CD4-positive, alpha-beta memory T cell (primary cell): Measurements from ENCODE around the gene IL23R. TPM values are rescaled to one million over a fixed set of nuclear protein-coding genes. Genes with fewer than 3 reads are reported as not detected.

ENCODE experiments used
- CTCF ChIA-PET: fragments of 350-600 bp; sonication (Branson Sonifier 250); formaldehyde crosslinking; loops from one replicate; lab custom pipeline; 2021; ENCODE audit warnings: inconsistent platforms; ENCODE audit not compliant: partially characterized antibody; lab: Charles Lee
- POLR2A ChIA-PET: fragments of 350-600 bp; sonication (Branson Sonifier 250); formaldehyde crosslinking; loops from one replicate; lab custom pipeline; 2021; ENCODE audit not compliant: partially characterized antibody; lab: Charles Lee
- DNase-seq, 5 donors: peaks; one replicate each; pipeline versions ENCODE4 v3.0.0 to v3.0.0-alpha.2; 2020 to 2022; ENCODE audit warnings: mixed read lengths in 1 of 5
- H3K27ac ChIP-seq: one replicate; pipeline ENCODE4 v1.7.0; 2013; ENCODE audit warnings: low read depth, low read length
- H3K27me3 ChIP-seq: 2 replicates; pipeline ENCODE4 v1.7.0; 2013; ENCODE audit warnings: mild to moderate bottlenecking, low read length, moderate library complexity; ENCODE audit not compliant: insufficient read depth
- H3K36me3 ChIP-seq: 2 replicates; pipeline ENCODE4 v1.7.0; 2013; ENCODE audit warnings: mild to moderate bottlenecking, low read length, moderate library complexity; ENCODE audit not compliant: insufficient read depth
- H3K4me1 ChIP-seq: 2 replicates; pipeline ENCODE4 v1.7.0; 2013; ENCODE audit warnings: mild to moderate bottlenecking, low read length, moderate library complexity; ENCODE audit not compliant: insufficient read depth
- H3K4me3 ChIP-seq, 2 donors: one replicate each; pipeline ENCODE4 v1.7.0; 2013; ENCODE audit warnings: low read length in 2 of 2, mild to moderate bottlenecking in 1 of 2
- H3K9me3 ChIP-seq, 2 donors: one replicate each; pipeline ENCODE4 v1.7.0; 2013; ENCODE audit warnings: low read length in 2 of 2, control low read depth in 1 of 2; ENCODE audit not compliant: control insufficient read depth in 1 of 2
- H3K27ac Mint-ChIP-seq, 7 donors: one replicate each; pipeline ENCODE4 v1.8.0; 2020 to 2021; ENCODE audit warnings: mixed read lengths in 7 of 7, mild to moderate bottlenecking in 6 of 7, inconsistent platforms in 3 of 7, moderate library complexity in 3 of 7
- H3K27me3 Mint-ChIP-seq, 2 donors: one replicate each; pipeline ENCODE4 v1.8.0; 2020 to 2021; ENCODE audit warnings: mixed read lengths in 2 of 2
- H3K36me3 Mint-ChIP-seq, 2 donors: one replicate each; pipeline ENCODE4 v1.8.0; 2020 to 2021; ENCODE audit warnings: mixed read lengths in 2 of 2, inconsistent platforms in 1 of 2, mild to moderate bottlenecking in 1 of 2
- H3K4me1 Mint-ChIP-seq, 4 donors: one replicate each; pipeline ENCODE4 v1.8.0; 2020 to 2021; ENCODE audit warnings: mixed read lengths in 4 of 4, mild to moderate bottlenecking in 1 of 4
- H3K4me3 Mint-ChIP-seq, 8 donors: one replicate each; pipeline ENCODE4 v1.8.0; 2020 to 2021; ENCODE audit warnings: mixed read lengths in 8 of 8, mild to moderate bottlenecking in 7 of 8, moderate library complexity in 6 of 8, inconsistent platforms in 3 of 8
- H3K9me3 Mint-ChIP-seq, 8 donors: one replicate each; pipeline ENCODE4 v1.8.0; 2020 to 2021; ENCODE audit warnings: mixed read lengths in 8 of 8, mild to moderate bottlenecking in 5 of 8, inconsistent platforms in 3 of 8, moderate library complexity in 1 of 8
- intact Hi-C: fragments of 100-400 bp; cut with micrococcal nuclease; formaldehyde crosslinking; loops from one replicate; pipeline ENCODE4 v1.15.1; 2023
- polyA plus RNA-seq, 2 donors: library from polyadenylated mRNA; unstranded; fragments of 300-500 nt; fragmentation: Illumina TruSeq; gene quantifications; one replicate each; pipeline ENCODE4 v1.2.3, GENCODE V29; 2021
- total RNA-seq, 2 experiments: library from RNA; stranded (reverse); gene quantifications; one replicate each; pipeline ENCODE4 v1.2.3, GENCODE V29; 2021

IL23R gene
- total and polyA plus RNA-seq, 4 experiments from 2014 or later, result 0.47 to 2.6 (median 1.5) TPM

DNA sequence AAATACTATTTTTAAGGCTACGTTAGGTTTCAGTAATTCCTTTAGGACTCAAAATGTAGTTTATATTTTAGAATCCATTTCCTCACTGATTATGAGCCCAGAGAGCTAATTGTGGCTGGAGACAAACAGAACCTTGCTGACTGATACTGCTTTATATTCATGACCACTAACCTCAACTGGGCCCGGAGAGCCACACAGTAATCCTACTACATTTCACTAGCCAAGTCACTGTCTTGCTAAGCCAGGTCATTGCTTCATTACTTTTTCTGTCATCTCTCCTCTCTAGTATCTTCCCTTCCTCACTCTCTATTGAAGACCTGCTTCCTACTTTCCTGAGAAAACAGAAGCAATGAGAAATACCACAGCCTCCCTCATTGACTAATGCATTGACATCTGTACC, 24.7 kb downstream of the IL23R start:
- no peak overlapping the region for H3K4me3 Mint-ChIP-seq
- no peak for DNase-seq
- ChIA-PET CTCF (interaction anchor here (1.2 to 2.2 kb wide), 3 partner anchors 15 to 22 kb away, joined by 3 to 11 read pairs (median 8); no protein-coding TSS in a partner anchor), POLR2A (no interaction called here)
- Histone ChIP-seq H3K27ac (no peak overlapping the region), H3K4me1 (peaks cover 49% of the 10 kb centered on the region), H3K4me3 (no peak overlapping the region), H3K9me3 (no peaks in the 10 kb centered on the region), H3K27me3 (no peaks in the 10 kb centered on the region), H3K36me3 (no peaks in the 10 kb centered on the region)
- peaks cover 0 to 31% (median 18%) of the 10 kb centered on the region in 4 donors for H3K4me1 Mint-ChIP-seq
- H3K36me3 Mint-ChIP-seq, result no peaks in the 10 kb centered on the region
- no peak overlapping the region for H3K27ac Mint-ChIP-seq
- intact Hi-C loops, result no loop called here
- H3K27me3 Mint-ChIP-seq, result no peaks in the 10 kb centered on the region
- no peaks in the 10 kb centered on the region for H3K9me3 Mint-ChIP-seq

DNA sequence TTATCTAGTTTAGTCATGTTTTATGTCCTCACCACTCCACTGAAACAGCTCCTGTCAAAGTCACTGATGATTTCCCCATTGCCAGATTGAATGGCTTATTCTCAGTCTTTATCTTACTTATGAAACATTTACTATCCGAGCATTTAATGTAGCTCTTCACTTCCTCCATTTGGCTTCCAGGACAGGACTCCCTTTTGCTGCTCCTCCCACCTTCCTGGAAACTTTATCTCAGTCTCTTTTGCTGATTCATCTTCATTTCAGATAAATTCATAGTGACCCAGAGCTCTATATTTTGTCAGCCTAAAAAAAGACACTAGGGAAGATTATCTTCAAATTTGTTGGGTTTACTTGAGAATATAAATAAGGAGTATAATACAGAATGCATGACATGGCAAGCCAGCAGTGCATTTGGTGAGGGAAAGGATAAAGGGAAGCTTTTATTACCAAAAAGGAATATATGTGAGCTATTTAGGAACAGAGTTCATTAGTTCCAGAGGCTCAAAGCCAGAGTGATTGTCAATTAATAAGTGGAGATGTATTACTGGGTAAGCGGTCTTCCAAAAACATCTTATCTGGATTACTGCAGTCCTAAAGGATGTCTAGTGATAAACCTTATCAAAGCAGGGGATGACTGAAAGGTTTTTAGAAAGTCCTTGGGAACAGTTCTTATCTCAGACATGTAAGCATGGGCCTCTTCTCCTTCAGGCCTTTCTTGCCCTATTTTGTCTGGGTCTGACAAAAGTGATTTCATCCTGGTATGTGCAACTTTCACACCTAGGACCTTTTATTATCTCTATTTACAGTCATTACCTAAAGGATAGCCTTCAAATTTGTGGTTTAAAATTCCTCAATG, 25.6 kb downstream of the IL23R start:
- Histone ChIP-seq H3K4me1 (peaks cover 50% of the 10 kb centered on the region), H3K4me3 (no peak overlapping the region), H3K36me3 (no peaks in the 10 kb centered on the region), H3K9me3 (no peaks in the 10 kb centered on the region), H3K27me3 (no peaks in the 10 kb centered on the region), H3K27ac (no peak overlapping the region)
- Mint-ChIP-seq H3K4me1 (peaks cover 3 to 34% (median 20%) of the 10 kb centered on the region in 4 donors), H3K9me3 (no peaks in the 10 kb centered on the region), H3K27me3 (no peaks in the 10 kb centered on the region), H3K36me3 (no peaks in the 10 kb centered on the region), H3K4me3 (no peak overlapping the region), H3K27ac (no peak overlapping the region)
- CTCF ChIA-PET, result interaction anchor here (2.2 kb wide), 1 partner anchor 18 kb away, joined by 8 read pairs; no protein-coding TSS in a partner anchor
- POLR2A ChIA-PET, result no interaction called here
- DNase-seq, result no peak
- intact Hi-C loops, result no loop called here

DNA sequence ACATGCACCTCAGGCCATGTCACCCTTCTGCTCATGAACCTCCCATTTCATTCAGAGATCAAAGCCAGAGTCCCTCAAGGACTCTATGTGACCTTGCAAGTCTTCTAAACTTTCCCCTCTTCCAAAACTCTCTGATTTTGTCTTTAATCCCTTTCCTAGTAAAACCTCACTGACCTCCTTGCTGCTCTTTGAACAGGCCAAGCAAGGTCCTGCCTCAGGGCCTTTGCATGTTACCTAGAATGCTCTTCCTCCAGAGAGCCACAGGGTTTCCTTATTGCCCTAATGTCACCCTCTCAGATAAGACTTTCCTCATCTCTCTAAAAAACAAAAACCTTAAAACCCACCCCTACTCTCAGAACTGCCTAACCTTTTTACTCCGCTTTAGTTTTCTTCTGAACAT, 26.6 kb downstream of the IL23R start:
- Mint-ChIP-seq H3K9me3 (no peaks in the 10 kb centered on the region), H3K4me1 (peaks cover 4 to 38% (median 21%) of the 10 kb centered on the region in 4 donors), H3K27ac (no peak overlapping the region), H3K4me3 (no peak overlapping the region), H3K36me3 (no peaks in the 10 kb centered on the region), H3K27me3 (no peaks in the 10 kb centered on the region)
- Histone ChIP-seq H3K4me3 (no peak overlapping the region), H3K27ac (no peak overlapping the region), H3K9me3 (no peaks in the 10 kb centered on the region), H3K4me1 (peaks cover 50% of the 10 kb centered on the region), H3K36me3 (no peaks in the 10 kb centered on the region), H3K27me3 (no peaks in the 10 kb centered on the region)
- no peak for DNase-seq
- CTCF ChIA-PET, result no interaction called here
- intact Hi-C loops, result no loop called here
- POLR2A ChIA-PET, result interaction anchor here (2.6 kb wide), 1 partner anchor 22 kb away, joined by 15 read pairs; no protein-coding TSS in a partner anchor

- DNase-seq, result no peak
- Mint-ChIP-seq H3K9me3 (no peaks in the 10 kb centered on the region), H3K27ac (peak overlapping the region in 5 of 7 donors; percentile 71 to 85 (median 79)), H3K36me3 (no peaks in the 10 kb centered on the region), H3K4me1 (peaks cover 4 to 38% (median 21%) of the 10 kb centered on the region in 4 donors), H3K27me3 (no peaks in the 10 kb centered on the region), H3K4me3 (peak overlapping the region in 2 of 8 donors; percentile 9 to 18)
- Histone ChIP-seq H3K27me3 (no peaks in the 10 kb centered on the region), H3K9me3 (no peaks in the 10 kb centered on the region), H3K27ac (no peak overlapping the region), H3K4me1 (peaks cover 50% of the 10 kb centered on the region), H3K36me3 (no peaks in the 10 kb centered on the region), H3K4me3 (no peak overlapping the region)
- ChIA-PET CTCF (no interaction called here), POLR2A (interaction anchor here (2.6 kb wide), 1 partner anchor 23 kb away, joined by 15 read pairs; no protein-coding TSS in a partner anchor)
- intact Hi-C loops, result loop anchor here (1.0 kb wide), 1 partner anchor 22 kb away; no protein-coding TSS in a partner anchor
Observed at GRCh38 chr1:67193704-67194103, 27.4 kb downstream of the IL23R start.

DNA sequence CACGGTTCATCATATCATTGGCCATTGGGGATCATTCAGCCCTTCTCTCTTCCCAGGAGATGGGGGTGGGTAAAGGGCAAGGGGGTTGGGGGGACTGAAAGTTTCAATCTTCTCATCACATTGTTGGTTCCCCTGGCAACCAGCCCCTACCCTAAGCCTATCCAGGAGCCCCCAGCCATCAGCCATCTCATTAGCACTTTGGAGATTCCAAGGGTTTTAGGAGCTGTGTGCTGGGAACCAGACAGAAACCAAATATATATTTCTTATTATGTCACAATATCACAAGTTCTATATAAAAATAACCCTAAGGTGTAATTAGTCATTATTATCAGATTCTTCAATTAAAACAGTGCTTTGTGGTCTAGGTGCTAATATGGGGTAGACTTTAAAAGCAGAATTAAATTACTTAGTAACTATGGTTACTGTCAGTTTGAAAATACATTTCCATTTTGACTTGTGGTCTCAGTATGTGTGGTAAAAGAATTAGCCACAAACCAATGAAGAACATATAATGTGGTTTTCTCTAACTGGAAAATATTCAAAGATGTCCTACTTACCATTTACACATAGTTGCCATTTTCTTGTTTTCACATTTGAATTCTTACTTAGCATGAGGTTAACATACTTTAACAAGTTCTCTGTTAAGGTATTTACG, 28.1 kb downstream of the IL23R start:
- peaks cover 4 to 38% (median 21%) of the 10 kb centered on the region in 4 donors for H3K4me1 Mint-ChIP-seq
- peak overlapping the region in 7 of 8 donors; percentile 5 to 65 (median 47) for H3K4me3 Mint-ChIP-seq
- H3K9me3 Mint-ChIP-seq, result no peaks in the 10 kb centered on the region
- H3K36me3 Mint-ChIP-seq, result no peaks in the 10 kb centered on the region
- Histone ChIP-seq H3K27me3 (no peaks in the 10 kb centered on the region), H3K4me3 (peak overlapping the region in 1 of 2 donors; percentile 24), H3K4me1 (peaks cover 50% of the 10 kb centered on the region), H3K27ac (no peak overlapping the region), H3K36me3 (no peaks in the 10 kb centered on the region), H3K9me3 (no peaks in the 10 kb centered on the region)
- intact Hi-C loops, result loop anchor here (1.0 kb wide), 1 partner anchor 23 kb away; no protein-coding TSS in a partner anchor
- ChIA-PET POLR2A (interaction anchor here (2.6 kb wide), 1 partner anchor 23 kb away, joined by 15 read pairs; no protein-coding TSS in a partner anchor), CTCF (interaction anchor here (1.5 kb wide), 1 partner anchor 431 kb away, joined by 3 read pairs; no protein-coding TSS in a partner anchor)
- no peaks in the 10 kb centered on the region for H3K27me3 Mint-ChIP-seq
- peak; percentile 36 to 78 (median 72) for DNase-seq
- peak overlapping the region in 6 of 7 donors; percentile 29 to 85 (median 78) for H3K27ac Mint-ChIP-seq

- Histone ChIP-seq H3K27me3 (no peaks in the 10 kb centered on the region), H3K4me3 (no peak overlapping the region), H3K9me3 (no peaks in the 10 kb centered on the region), H3K27ac (no peak overlapping the region), H3K4me1 (peaks cover 3% of the 10 kb centered on the region), H3K36me3 (no peaks in the 10 kb centered on the region)
- Mint-ChIP-seq H3K4me1 (peaks cover 3 to 9% (median 5%) of the 10 kb centered on the region in 4 donors), H3K9me3 (no peaks in the 10 kb centered on the region), H3K27ac (no peak overlapping the region), H3K27me3 (no peaks in the 10 kb centered on the region), H3K36me3 (no peaks in the 10 kb centered on the region), H3K4me3 (no peak overlapping the region)
- CTCF ChIA-PET, result interaction anchor here (0.9 kb wide), 1 partner anchor 11 kb away, joined by 3 read pairs; no protein-coding TSS in a partner anchor
- POLR2A ChIA-PET, result no interaction called here
- no peak for DNase-seq
- intact Hi-C loops, result no loop called here
Observed at GRCh38 chr1:67200755-67201154, 34.5 kb downstream of the IL23R start.

GRCh38 chr1:67201891-67202290, 35.6 kb downstream of the IL23R start:
- Mint-ChIP-seq H3K27me3 (peaks cover 0 to 1% of the 10 kb centered on the region in 2 donors), H3K4me1 (peaks cover 0 to 3% (median under 1%) of the 10 kb centered on the region in 4 donors), H3K9me3 (no peaks in the 10 kb centered on the region), H3K27ac (no peak overlapping the region), H3K36me3 (no peaks in the 10 kb centered on the region), H3K4me3 (no peak overlapping the region)
- no peak for DNase-seq
- CTCF ChIA-PET, result interaction anchor here (0.5 to 2.1 kb wide), 3 partner anchors 10 to 295 kb away, joined by 3 to 12 read pairs (median 5); no protein-coding TSS in a partner anchor
- intact Hi-C loops, result no loop called here
- Histone ChIP-seq H3K4me3 (no peak overlapping the region), H3K4me1 (no peaks in the 10 kb centered on the region), H3K27ac (no peak overlapping the region), H3K9me3 (no peaks in the 10 kb centered on the region), H3K36me3 (no peaks in the 10 kb centered on the region), H3K27me3 (no peaks in the 10 kb centered on the region)
- POLR2A ChIA-PET, result no interaction called here
